GM12873 (cell line): ENCODE data around the gene DNAAF8.

Experiments
- CTCF ChIP-seq: IDR thresholded peaks from 2 replicates; pipeline ENCODE4 v1.5.1; 2012; ENCODE audit warnings: low read depth, mild to moderate bottlenecking, moderate library complexity, low read length, control low read depth; ENCODE audit not compliant: insufficient read depth; ENCODE audit errors: missing control alignments

The DNAAF8 gene

GRCh38 chr16:4688674-4689045, 45.7 kb upstream of the DNAAF8 start:
- TF ChIP-seq CTCF: no peak

- no peak for TF ChIP-seq CTCF
Observed at GRCh38 chr16:4689091-4689671, 45.2 kb upstream of the DNAAF8 start.

- TF ChIP-seq CTCF: no peak
Observed at GRCh38 chr16:4689864-4690704, 44.3 kb upstream of the DNAAF8 start.

GRCh38 chr16:4690946-4691665, 43.2 kb upstream of the DNAAF8 start:
- TF ChIP-seq CTCF: no peak

- TF ChIP-seq CTCF: no peak
Observed at GRCh38 chr16:4691666-4692412, 42.5 kb upstream of the DNAAF8 start.

- TF ChIP-seq CTCF: no peak
Observed at GRCh38 chr16:4692460-4693295, 41.7 kb upstream of the DNAAF8 start.
